Stromal cell of bone marrow (primary cell): ENCODE data around the gene PXT1.
"Not testable (repeated sequence)": the region's sequence is repeated elsewhere in the genome, so short reads cannot be mapped to it uniquely, and the experiment has no call there.

ENCODE experiments used
- DNase-seq: peaks from one replicate; pipeline ENCODE4 v3.0.0-alpha.2; 2012; ENCODE audit warnings: low read depth

PXT1 gene

DNA sequence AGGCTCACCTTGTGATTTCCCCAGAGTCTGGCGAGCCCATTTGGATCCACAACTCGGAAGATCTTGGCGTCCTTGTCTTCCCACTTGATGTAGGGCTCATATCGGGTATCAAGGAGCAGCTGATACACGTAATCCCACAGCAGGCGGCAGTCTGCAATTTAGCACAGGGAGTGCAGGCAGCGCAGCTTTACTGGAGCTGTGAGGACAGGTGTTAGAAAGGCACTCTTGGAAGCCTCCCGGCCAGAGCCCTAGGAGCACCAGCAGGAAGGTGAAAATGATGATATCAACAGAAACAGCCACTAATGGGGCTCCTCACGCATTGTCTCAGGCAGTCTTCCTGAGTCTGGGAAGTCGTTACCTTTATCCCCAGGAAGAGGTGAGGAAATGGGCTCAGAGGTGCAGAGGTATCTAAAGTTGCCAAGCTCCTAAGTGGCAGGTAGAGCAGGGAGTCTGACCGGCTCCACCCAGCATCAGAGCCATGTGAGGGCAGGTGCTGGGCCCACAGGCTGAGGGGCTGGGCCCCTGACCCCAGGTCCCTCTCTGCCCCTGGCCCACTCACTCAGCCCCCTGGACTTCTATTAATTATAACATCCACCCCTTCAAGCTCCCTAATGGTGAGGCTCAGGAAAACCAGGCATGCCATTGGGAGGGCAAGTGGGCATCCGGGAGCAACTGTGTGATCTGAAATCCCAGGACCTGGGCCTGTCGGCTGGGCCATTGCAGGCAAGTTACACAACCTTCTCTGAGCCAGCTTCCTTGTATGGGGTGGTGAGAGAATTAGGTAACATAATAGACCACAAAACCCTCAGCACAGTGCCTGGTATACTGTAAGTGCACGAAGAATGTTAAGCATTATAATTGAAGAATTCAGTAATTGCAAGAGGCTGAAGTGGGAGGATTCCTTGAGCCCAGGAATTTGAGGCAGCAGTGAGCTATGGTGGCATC, 73.5 kb downstream of the PXT1 start:
- peak; percentile 71 for DNase-seq

DNA sequence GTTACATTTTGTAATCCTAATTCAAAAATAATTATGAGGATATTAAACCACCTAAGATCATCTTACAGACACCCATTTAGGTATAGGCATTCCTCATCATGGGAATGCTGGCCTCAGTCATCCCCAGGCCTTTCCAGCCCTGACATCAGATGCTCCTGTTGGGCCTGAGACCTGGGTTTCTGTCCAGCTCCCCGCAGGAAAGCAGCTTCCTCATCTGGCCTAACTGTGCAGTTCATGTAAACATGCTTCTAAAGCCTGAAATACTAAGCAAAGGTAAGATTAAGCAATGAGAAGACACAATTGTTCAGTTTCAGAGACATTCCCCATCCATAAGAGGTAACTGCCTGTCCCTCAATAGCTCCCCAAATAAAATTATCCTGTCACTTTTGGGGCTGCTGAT, 74.2 kb downstream of the PXT1 start:
- DNase-seq = no peak

DNA sequence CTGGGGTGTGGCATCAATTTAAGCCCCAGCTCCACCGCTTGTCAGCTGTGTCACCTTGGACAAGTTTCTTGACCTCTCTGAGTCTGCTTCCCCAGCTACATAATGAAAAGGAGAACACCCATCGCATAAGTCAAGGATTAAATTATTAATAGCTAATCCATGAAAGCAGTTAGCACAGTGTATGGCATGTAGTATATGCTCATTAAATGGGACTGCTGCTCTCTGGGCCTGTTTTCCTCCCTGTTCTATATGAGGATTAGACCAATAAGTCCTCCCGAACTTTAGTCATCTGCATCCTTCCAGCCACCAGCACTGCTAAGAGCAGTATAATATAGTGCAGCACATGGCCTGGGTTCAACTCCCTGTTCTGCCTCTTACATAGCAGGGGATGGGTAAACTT, 74.9 kb downstream of the PXT1 start:
- no peak for DNase-seq

GRCh38 chr6:36364669-36365479, 77.8 kb downstream of the PXT1 start:
- no peak for DNase-seq

GRCh38 chr6:36364061-36364635, 78.5 kb downstream of the PXT1 start:
- not testable (repeated sequence) for DNase-seq

- DNase-seq = not testable (repeated sequence)
Observed at GRCh38 chr6:36363371-36363752, 79.3 kb downstream of the PXT1 start.

- no peak for DNase-seq
Observed at GRCh38 chr6:36362551-36363370, 79.9 kb downstream of the PXT1 start.

GRCh38 chr6:36361071-36361470, 81.6 kb downstream of the PXT1 start:
- DNase-seq = no peak

DNA sequence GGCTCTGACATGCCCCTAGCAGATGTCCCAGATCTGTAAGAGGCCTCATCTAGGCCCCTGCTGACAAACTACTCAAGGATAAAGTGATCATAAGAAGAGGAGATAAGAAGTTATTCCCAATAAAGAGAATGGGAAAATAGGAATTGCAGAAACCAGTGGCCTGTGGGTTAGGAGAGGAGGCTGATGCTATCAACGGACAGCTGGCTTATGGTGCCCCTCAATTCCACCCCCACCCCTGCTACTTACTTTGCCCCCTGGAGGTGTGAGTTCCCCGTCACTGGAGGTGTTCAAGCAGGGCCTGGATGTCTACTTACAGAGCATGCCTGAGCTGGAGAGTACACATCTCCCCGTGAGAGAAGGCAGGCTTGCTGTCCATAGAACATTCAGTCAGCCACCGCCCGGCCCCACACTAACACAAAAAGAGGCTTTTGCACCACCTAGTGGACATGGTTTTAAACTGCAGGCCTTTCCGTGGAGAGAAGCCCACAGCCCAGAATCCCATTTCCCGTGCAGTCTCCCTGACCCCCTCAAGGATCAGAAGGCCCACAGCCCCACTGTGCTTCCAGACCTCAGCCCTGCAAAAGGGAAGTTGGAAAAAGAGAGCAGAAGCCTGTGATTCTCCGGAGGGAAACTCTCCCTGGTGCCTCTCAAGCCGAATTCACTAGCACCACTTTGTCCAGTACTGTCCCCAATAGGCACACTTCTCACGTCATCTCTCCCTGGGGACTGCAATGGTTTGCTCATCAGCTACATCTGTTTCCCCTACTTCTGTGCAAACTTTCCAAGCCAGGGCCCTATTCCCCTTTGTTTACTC, 82.2 kb downstream of the PXT1 start:
- peak; percentile 65 for DNase-seq

- no peak for DNase-seq
Observed at GRCh38 chr6:36358226-36358915, 84.3 kb downstream of the PXT1 start.

GRCh38 chr6:36357872-36358225, 84.8 kb downstream of the PXT1 start:
- DNase-seq = no peak

DNA sequence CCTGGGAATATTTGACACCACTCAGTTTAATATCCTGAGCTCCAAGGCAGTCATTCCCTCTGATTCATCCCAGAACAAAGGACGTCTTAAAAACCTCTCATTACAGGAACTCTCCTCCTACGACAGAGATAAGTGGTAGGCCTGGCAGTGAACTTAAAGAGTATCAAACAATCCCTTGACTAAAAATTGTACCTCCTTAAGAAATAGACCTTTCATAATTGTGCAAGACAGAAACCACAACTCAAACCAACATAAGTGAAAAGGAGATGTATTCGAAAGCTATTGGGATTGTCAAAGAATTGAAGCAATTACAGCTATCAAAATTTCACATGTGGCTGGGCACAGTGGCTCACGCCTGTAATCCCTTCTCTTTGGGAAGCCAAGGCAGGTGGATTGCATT, 86.8 kb downstream of the PXT1 start:
- no peak for DNase-seq

GRCh38 chr6:36353411-36353915, 89.2 kb downstream of the PXT1 start:
- DNase-seq = no peak

DNA sequence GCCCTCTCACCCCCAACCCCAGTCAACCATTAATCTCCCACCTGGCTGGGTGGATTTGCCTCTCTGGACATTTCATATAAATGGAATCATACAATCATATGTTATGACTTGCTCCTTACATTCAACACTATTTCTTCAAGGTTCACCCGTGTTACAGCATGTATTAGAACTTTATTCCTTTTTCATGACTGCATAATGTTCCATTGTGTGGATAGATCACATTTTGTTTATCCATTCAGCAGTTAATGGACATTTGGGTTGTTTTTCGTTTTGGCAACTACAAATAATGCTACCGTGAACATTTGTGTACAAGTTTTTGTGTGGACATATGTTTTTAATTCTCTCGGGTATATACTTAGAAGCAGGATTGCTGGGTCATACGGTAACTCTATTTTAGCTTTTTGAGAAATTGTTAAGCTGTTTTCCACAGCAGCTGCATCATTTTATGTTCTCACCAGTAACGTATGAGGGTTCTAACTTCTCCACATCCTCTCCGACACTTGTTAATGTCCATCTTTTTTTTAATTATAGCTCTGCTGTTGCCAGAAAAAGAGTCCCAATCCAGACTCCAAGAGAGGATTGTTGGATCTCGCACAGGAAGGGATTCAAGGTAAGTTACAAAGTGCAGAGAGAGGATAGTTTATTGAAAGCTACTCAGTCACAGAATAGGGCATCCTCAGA, 90.0 kb downstream of the PXT1 start:
- no peak for DNase-seq

DNA sequence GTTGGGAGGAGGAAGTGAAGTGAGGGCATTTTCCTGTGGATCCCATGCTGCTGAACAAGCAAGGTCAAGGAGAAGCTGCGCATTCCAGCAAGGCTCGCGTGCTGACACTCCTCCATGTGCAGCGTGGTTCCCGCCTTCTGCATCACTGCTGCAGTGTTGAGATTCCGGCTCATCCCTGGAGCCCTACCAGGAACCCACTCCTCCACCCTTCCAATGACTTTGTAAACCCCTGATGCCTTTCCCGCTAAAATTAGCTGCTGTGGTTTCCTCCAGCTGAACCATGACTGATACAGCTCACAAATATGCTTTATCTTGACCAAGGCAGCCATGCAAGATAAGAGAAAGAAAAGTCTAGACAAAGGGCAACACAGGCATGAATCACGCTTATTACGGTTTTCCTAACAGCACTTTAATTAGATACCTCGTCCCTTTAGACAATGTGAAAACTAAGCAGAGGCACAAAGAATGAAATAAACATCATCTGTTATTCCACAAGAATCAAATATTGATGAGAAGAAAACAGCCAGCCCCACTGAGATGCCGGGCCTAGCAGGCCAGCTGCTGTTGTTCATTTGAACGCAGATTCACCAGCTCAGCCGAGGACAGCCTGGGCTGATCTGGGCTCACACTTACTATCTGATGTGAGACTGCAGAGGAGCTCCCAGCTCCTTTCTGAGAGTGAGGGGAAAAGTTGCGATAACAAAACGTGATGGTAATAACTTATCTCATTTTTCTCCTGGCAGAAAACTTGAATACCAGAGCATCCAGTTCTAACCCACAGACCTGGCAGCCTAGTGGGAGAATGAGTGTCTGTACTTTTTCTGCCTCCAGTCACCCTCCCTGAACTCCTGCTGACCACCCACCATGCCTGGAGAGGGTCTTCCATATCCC, 91.7 kb downstream of the PXT1 start:
- peak; percentile 41 for DNase-seq

GRCh38 chr6:36350082-36350481, 92.6 kb downstream of the PXT1 start:
- DNase-seq = no peak

DNA sequence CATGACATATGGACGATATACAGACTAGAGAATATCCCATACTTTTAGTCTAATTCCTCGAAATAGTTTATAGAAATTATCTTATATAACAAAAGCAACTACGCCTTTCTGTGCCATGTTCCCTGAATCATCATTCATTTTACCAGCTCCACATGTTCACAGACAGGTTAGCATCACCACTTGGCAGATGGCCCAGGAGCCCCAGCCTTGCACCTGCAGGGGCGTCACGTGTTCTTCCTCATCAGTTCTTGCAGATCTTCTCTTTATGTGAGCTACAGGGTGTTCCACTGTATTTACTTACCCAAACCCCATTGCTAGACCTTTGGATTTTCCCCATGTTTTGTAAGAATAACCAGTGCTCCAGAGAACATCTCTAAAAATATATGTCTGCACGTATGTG, 93.4 kb downstream of the PXT1 start:
- DNase-seq = no peak

DNA sequence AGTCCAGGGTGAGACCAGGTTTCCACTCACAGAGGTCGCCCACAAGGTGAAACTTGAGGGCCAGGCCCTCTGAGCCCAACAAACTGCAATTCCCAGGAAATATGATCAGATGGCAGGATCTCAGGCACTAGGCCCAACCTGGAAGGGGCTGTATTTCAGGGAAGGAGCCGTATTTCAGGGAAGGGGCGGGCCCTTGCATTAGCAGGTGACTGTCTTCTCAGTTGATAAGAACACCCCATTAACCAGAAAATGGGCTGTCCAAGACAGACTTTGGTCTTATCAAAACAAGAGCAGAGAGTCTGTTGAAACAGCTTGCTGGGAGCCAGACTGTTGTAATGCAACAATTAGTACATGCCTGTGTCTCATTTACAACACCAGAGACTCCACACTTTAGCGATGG, 95.0 kb downstream of the PXT1 start:
- no peak for DNase-seq
